Heart left ventricle (tissue), 13 donors: Measurements from ENCODE around the gene TBX3.

Experiments
- POLR2A ChIP-seq, 2 donors: fragments of 450-650 bp; IDR thresholded peaks; one replicate each; pipeline ENCODE4 v1.6.1; 2017; ENCODE audit warnings: antibody characterized with exemption in 2 of 2, mild to moderate bottlenecking in 2 of 2, moderate library complexity in 2 of 2
- TF ChIP-seq, protein P1 (sequence below), 12 donors: fragments of 200-600 bp; sonication (generic) in 4 of 12; IDR thresholded peaks; one replicate each; pipeline versions ENCODE4 v1.5.0 to v1.8.0; 2018 to 2022; ENCODE audit warnings: antibody characterized with exemption in 12 of 12, mild to moderate bottlenecking in 5 of 12
- donor health status: ischemic (EF 13 %, LVEDD 7.1; RV severe dilation, severe dysfunction).
- donor health status: DM: no; HTN: yes; CAD: no.
- donor health status: DM: no; HTN: no; CAD: no.
- donor health status: ischemic (EF 25% LVEDD 6.9; RV normal size, moderate dysfunction).
- donor health status: ischemic (EF 25% LVEDD 5.7; RV mildly dilated, moderate dysfunction).
- donor health status: ischemic (EF 35%, LVEDD 5.7; RV mildly dilated, moderate dysfunction).
- donor health status: nonischemic (EF 11% LVEDD 7.7; RV severe dilation, severe dysfunction).
- donor health status: DM: yes; HTN: yes; CAD: no.
- donor health status: PGD.
- donor health status: ischemic (EF 29% LVEDD 5.4; RV normal size, mild dysfunction).
- donor health status: nonischemic (EF 23%, LVEDD 6.1; RV moderate dilation, normal function).

DNA sequence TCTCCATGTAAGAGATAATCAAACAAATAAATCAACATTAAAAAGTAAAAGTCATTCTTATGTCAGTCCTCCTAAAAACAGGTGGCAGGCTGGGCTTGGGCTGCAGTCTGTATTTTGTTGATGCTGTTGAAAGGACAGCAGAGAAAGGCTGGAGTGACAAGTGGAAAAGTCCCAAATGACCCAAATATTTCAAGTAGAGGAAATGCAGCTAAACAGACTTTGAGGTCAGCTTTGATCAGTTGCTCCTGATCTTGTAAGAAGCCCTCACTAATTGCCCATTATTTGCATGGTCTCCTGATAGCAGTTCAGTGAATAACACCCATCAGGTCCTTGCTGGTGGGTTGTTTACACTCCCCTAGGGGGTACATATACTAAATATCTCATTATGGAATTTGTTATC, 24.9 kb downstream of the TBX3 start:
- TF ChIP-seq, protein P1, sequence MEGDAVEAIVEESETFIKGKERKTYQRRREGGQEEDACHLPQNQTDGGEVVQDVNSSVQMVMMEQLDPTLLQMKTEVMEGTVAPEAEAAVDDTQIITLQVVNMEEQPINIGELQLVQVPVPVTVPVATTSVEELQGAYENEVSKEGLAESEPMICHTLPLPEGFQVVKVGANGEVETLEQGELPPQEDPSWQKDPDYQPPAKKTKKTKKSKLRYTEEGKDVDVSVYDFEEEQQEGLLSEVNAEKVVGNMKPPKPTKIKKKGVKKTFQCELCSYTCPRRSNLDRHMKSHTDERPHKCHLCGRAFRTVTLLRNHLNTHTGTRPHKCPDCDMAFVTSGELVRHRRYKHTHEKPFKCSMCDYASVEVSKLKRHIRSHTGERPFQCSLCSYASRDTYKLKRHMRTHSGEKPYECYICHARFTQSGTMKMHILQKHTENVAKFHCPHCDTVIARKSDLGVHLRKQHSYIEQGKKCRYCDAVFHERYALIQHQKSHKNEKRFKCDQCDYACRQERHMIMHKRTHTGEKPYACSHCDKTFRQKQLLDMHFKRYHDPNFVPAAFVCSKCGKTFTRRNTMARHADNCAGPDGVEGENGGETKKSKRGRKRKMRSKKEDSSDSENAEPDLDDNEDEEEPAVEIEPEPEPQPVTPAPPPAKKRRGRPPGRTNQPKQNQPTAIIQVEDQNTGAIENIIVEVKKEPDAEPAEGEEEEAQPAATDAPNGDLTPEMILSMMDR (IDR thresholded peaks at IDR 0.05), result no peak
- no peak for TF ChIP-seq POLR2A (IDR thresholded peaks at IDR 0.05)
